LNCAP (cell line): ENCODE data around the gene PARD3B.

ENCODE experiments used
- TF ChIP-seq, protein P1 (sequence below): fragments of 450-650 bp; IDR thresholded peaks from 2 replicates; pipeline ENCODE4 v1.5.1; 2017; ENCODE audit warnings: mild to moderate bottlenecking

Gene PARD3B

DNA sequence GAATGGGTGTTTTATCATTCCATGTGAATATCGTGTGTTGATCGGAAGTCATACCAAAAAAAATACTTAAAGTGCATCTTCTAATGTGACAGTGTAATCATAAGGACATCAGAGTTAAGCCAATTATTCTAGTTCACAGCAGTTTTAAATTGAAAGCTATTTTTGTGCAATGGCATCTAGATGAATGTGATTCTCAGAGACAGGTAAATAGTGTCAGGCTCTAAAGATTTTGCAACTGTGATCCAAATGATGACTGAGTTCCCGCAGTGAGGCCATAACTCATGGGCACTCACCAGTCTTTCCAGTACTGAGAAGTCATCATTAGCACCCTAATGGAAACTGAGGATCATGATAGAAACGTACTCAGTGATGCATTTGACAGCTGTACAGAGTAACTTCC, 542.6 kb downstream of the PARD3B start:
- TF ChIP-seq, protein P1, sequence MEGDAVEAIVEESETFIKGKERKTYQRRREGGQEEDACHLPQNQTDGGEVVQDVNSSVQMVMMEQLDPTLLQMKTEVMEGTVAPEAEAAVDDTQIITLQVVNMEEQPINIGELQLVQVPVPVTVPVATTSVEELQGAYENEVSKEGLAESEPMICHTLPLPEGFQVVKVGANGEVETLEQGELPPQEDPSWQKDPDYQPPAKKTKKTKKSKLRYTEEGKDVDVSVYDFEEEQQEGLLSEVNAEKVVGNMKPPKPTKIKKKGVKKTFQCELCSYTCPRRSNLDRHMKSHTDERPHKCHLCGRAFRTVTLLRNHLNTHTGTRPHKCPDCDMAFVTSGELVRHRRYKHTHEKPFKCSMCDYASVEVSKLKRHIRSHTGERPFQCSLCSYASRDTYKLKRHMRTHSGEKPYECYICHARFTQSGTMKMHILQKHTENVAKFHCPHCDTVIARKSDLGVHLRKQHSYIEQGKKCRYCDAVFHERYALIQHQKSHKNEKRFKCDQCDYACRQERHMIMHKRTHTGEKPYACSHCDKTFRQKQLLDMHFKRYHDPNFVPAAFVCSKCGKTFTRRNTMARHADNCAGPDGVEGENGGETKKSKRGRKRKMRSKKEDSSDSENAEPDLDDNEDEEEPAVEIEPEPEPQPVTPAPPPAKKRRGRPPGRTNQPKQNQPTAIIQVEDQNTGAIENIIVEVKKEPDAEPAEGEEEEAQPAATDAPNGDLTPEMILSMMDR = no peak

DNA sequence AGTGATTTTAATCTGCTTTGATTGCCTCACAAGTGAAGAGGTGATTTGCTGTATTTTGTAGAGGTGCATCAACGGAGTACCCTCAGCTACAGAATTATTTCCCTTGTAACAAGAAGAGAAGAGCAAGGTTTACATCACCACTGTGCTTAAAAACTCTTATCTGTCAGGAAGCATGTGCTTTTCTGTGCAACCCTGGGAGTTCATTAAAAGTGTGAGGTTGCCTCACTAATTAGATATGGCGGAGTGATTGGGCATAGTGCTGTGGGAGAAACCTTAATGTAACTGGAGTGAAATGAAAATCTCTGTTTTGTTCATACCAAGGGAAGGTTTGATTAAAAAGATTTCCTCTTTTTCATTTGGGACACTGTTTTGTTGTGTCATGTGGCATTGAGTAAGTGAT, 544.7 kb downstream of the PARD3B start:
- TF ChIP-seq, protein P1 = no peak

- TF ChIP-seq, protein P1 = no peak
Measured at GRCh38 chr2:205091411-205091810, 546.1 kb downstream of the PARD3B start.

DNA sequence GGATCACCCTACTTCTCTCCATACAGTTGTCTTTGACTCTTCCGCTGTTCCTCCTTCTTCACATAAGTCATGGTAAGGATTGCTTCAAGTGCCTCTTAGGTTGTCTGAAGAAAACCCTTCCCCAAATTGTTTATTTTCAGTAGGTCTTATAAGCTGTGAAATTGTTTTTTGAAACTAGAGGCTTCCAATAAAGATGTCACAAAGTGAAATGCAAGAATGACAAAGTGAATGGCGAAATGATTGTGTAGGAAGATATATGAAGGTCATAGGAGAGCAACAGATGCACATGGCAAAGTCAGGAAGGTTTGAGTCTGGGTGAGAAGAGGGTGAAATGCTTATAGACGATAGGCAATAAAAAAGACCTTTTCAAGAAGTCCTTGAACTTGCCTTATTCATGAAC, 548.8 kb downstream of the PARD3B start:
- TF ChIP-seq, protein P1 = no peak

- TF ChIP-seq, protein P1 = no peak
Measured at GRCh38 chr2:205103699-205104098, 558.4 kb downstream of the PARD3B start.

- TF ChIP-seq, protein P1 = no peak
Measured at GRCh38 chr2:205107810-205108209, 562.5 kb downstream of the PARD3B start.

GRCh38 chr2:205115511-205115910, 570.2 kb downstream of the PARD3B start:
- TF ChIP-seq, protein P1 = no peak

GRCh38 chr2:205117125-205117524, 571.9 kb downstream of the PARD3B start:
- TF ChIP-seq, protein P1 = no peak
